Kidney (tissue), 14 donors: Measurements from ENCODE around the gene GFRA1. TPM values are rescaled to one million over a fixed set of nuclear protein-coding genes. Genes with fewer than 3 reads are reported as not detected.

Experiments
- DNase-seq, 5 donors: peaks; one replicate each; pipeline ENCODE4 v3.0.0-alpha.2; 2013 to 2020
- FAIRE-seq: peaks from 2 replicates; lab custom pipeline; 2012; peaks lifted over from hg19 to GRCh38; lab: Jason Lieb, UNC
- H3K27ac ChIP-seq, 2 donors: one replicate each; pipeline ENCODE4 v1.7.0; 2013; ENCODE audit warnings: low read depth in 2 of 2, low read length in 2 of 2, inconsistent platforms in 1 of 2
- H3K27me3 ChIP-seq: one replicate; pipeline ENCODE4 v1.7.1; 2013; ENCODE audit warnings: low read length, inconsistent platforms; ENCODE audit not compliant: control insufficient read depth, insufficient read depth
- H3K36me3 ChIP-seq, 3 donors: one replicate each; pipeline versions ENCODE4 v1.7.0 to v1.7.1; 2013; ENCODE audit warnings: low read length in 3 of 3, control low read depth in 1 of 3, inconsistent platforms in 1 of 3; ENCODE audit not compliant: insufficient read depth in 3 of 3, control insufficient read depth in 2 of 3
- H3K4me1 ChIP-seq, 3 donors: one replicate each; pipeline versions ENCODE4 v1.7.0 to v1.7.1; 2013; ENCODE audit warnings: low read length in 3 of 3, inconsistent platforms in 1 of 3, low read depth in 1 of 3; ENCODE audit not compliant: control insufficient read depth in 2 of 3, insufficient read depth in 2 of 3
- H3K4me3 ChIP-seq, 3 donors: one replicate each; pipeline versions ENCODE4 v1.7.0 to v1.8.1; 2013; ENCODE audit warnings: low read length in 3 of 3, control low read depth in 1 of 3, inconsistent platforms in 1 of 3
- H3K9ac ChIP-seq, 3 donors: one replicate each; pipeline versions ENCODE4 v1.7.0 to v1.7.1; 2013; ENCODE audit warnings: low read length in 3 of 3, control low read depth in 1 of 3, inconsistent platforms in 1 of 3
- H3K9me3 ChIP-seq, 3 donors: one replicate each; pipeline versions ENCODE4 v1.7.0 to v1.7.1; 2013; ENCODE audit warnings: low read length in 3 of 3, control low read depth in 1 of 3, inconsistent platforms in 1 of 3; ENCODE audit not compliant: control insufficient read depth in 2 of 3, insufficient read depth in 1 of 3
- CTCF ChIP-seq: IDR thresholded peaks from 3 replicates; pipeline ENCODE4 v1.5.1; 2012; ENCODE audit warnings: mild to moderate bottlenecking, moderate library complexity, borderline replicate concordance; ENCODE audit not compliant: insufficient read depth; ENCODE audit errors: extremely low read depth
- intact Hi-C: fragments of 100-400 bp; cut with DNase I; formaldehyde crosslinking; loops from one replicate; pipeline ENCODE4 v1.11.1; 2022
- polyA plus RNA-seq: library from polyadenylated mRNA; stranded (reverse); fragments of 350-450 nt; fragmentation: Illumina TruSeq; extraction: RNeasy Lipid Tissue Mini Kit (QIAGEN cat#74804); gene quantifications from one replicate; pipeline ENCODE4 v1.2.3, GENCODE V29; 2014; ENCODE audit warnings: low read depth, low replicate concordance; ENCODE audit not compliant: insufficient read depth
- total RNA-seq: library from RNA; stranded (reverse); fragmentation: NEBNext Ultra II Directional; extraction: Animal tissue kit (Norgen Biotek cat#: 25700); gene quantifications from one replicate; pipeline ENCODE4 v1.2.1, GENCODE V29; 2021
- donor health status: control.
- donor health status: control.
- donor health status: control.
- donor health status: control.
- donor health status: control.
- donor health status: DM: yes; HTN: yes; CAD: no.
- donor health status: Normal renal cell carcinoma (clear cell type).

The GFRA1 gene
- total and polyA plus RNA-seq, 2 donors from 2014 or later, result 3.0 to 22.3 TPM

GRCh38 chr10:116209781-116210180 lies 63.2 kb downstream of the GFRA1 start:
- DNase-seq (no peak), FAIRE-seq (no peak)
- Histone ChIP-seq H3K36me3 (no peaks in the 10 kb centered on the region), H3K4me3 (no peak overlapping the region), H3K27ac (no peak overlapping the region), H3K9me3 (no peaks in the 10 kb centered on the region), H3K9ac (no peak overlapping the region), H3K4me1 (no peaks in the 10 kb centered on the region), H3K27me3 (no peaks in the 10 kb centered on the region)
- TF ChIP-seq CTCF, result no peak
- intact Hi-C loops, result no loop called here

DNA sequence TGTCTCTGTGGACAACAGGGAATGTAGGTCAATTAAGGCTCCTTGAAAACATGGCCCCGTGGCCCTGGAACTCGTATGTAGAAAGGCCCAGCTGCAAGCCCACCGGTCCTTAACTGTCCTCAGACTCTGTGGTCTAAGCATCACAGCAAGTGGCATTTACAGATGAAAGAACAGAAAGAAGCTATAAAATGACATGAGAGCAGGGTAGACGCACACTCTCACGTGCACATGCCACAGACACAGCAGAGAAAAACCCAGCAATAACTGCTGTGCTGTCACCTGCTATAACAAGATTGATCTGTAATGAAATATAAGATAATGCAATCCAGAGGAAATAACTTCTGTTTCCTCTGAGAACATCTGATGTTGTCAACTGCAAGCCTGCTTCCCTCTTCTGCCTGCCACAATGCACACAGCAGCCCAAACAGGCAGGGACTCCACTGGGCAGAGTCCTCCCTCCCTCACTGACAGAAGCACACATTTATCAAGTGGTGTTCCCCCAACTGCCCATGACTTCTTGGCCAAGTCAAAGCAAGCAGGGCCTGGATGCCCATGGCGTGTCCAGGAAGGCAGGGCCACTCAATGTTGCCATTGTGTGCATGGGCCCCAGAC lies 63.9 kb downstream of the GFRA1 start:
- intact Hi-C loops, result no loop called here
- FAIRE-seq, result no peak
- no peak for TF ChIP-seq CTCF

DNA sequence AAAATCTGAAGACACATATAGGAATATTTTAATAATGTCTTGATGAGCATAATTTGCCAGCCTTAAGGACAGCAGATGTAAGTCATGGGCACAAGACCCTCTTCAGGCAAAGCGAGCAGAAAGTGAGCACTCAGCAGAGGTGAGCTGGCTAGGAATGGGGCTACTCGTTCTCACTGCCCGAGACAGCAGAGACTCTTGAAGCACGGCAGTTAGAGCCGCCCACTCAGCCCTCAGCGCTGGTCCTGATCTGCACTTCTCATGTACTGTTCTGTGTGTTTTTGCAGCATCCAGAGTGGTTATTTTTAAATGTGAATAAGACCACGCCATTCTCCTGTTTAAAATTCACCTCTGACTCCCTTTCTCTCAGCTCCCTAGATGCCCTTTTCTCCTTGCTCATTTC lies 65.3 kb downstream of the GFRA1 start:
- H3K27me3 ChIP-seq, result no peaks in the 10 kb centered on the region
- H3K36me3 ChIP-seq, result no peaks in the 10 kb centered on the region
- H3K9me3 ChIP-seq, result no peaks in the 10 kb centered on the region
- H3K27ac ChIP-seq, result no peak overlapping the region
- intact Hi-C loops, result no loop called here
- DNase-seq (no peak), FAIRE-seq (no peak)
- TF ChIP-seq CTCF, result no peak
- H3K4me1 ChIP-seq, result no peaks in the 10 kb centered on the region
- no peak overlapping the region for H3K9ac ChIP-seq
- no peak overlapping the region for H3K4me3 ChIP-seq

More for the DNA sequence above, 63.9 kb downstream of the GFRA1 start:
- H3K27me3 ChIP-seq, result no peaks in the 10 kb centered on the region
- no peaks in the 10 kb centered on the region for H3K4me1 ChIP-seq
- no peak overlapping the region for H3K9ac ChIP-seq
- H3K9me3 ChIP-seq, result no peaks in the 10 kb centered on the region
- no peak overlapping the region for H3K27ac ChIP-seq
- H3K36me3 ChIP-seq, result no peaks in the 10 kb centered on the region
- no peak for DNase-seq
- H3K4me3 ChIP-seq, result no peak overlapping the region

GRCh38 chr10:116203661-116204060 lies 69.3 kb downstream of the GFRA1 start:
- Histone ChIP-seq H3K27me3 (no peaks in the 10 kb centered on the region), H3K36me3 (no peaks in the 10 kb centered on the region), H3K27ac (no peak overlapping the region), H3K9me3 (no peaks in the 10 kb centered on the region), H3K4me3 (no peak overlapping the region), H3K9ac (no peak overlapping the region), H3K4me1 (no peaks in the 10 kb centered on the region)
- intact Hi-C loops, result no loop called here
- FAIRE-seq (no peak), DNase-seq (no peak)
- no peak for TF ChIP-seq CTCF
